HepG2 (cell line): Measurements from ENCODE around the gene TMEM39B. TPM values are rescaled to one million over a fixed set of nuclear protein-coding genes. Genes with fewer than 3 reads are reported as not detected.

Source experiments
- ATAC-seq: fragments of 200-7000 bp; cut with Tn5 transposase; 3 replicates; pipeline ENCODE4 v1.9.1; 2020; ENCODE audit warnings: mild to moderate bottlenecking, moderate library complexity
- BruUV-seq: library from RNA; stranded (reverse); fragments of 400-500 nt; replicated peaks from 2 replicates; lab custom pipeline; 2021; lab: Mats Ljungman, UMichigan
- CTCF ChIA-PET: fragments of 300-600 bp; formaldehyde crosslinking; extraction: SDS; loops from one replicate; lab custom pipeline; 2021; ENCODE audit warnings: low total read pairs, inconsistent platforms, low intra/inter-chr PET ratio; lab: Yijun Ruan, JAX
- POLR2A ChIA-PET: fragments of 350-600 bp; sonication (Branson Sonifier 250); formaldehyde crosslinking; loops from one replicate; lab custom pipeline; 2020; ENCODE audit warnings: antibody characterized with exemption, inconsistent platforms; lab: Yijun Ruan, JAX
- DNase-seq: peaks from one replicate; pipeline ENCODE4 v3.0.0-alpha.2; 2015; ENCODE audit warnings: low spot score
- FAIRE-seq: peaks from 3 replicates; lab custom pipeline; 2011; peaks lifted over from hg19 to GRCh38; lab: Jason Lieb, UNC
- H2AFZ ChIP-seq: one replicate; pipeline ENCODE4 v1.6.1; 2011; ENCODE audit warnings: low read length, inconsistent platforms
- H3K27ac ChIP-seq: fragments of 300-600 bp; 3 replicates; pipeline ENCODE4 v1.8.0; 2011; ENCODE audit warnings: mixed run types, mild to moderate bottlenecking, mixed read lengths, low read length, inconsistent platforms; ENCODE audit not compliant: insufficient read depth; ENCODE audit errors: extremely low read length
- H3K27me3 ChIP-seq, 2 experiments: fragments of 200-600 bp in 1 of 2; 2 replicates in 1 of 2; 3 replicates in 1 of 2; pipeline versions ENCODE4 v1.6.0 to v1.8.0; 2011; ENCODE audit warnings: low read length in 2 of 2, mild to moderate bottlenecking in 2 of 2, moderate library complexity in 2 of 2, inconsistent platforms in 1 of 2; ENCODE audit not compliant: insufficient read depth in 2 of 2, control insufficient read depth in 1 of 2
- H3K36me3 ChIP-seq, 2 experiments: fragments of 200-600 bp in 1 of 2; replicated peaks in 1 of 2; 2 replicates in 1 of 2; 3 replicates in 1 of 2; pipeline versions ENCODE4 v1.5.1 to v1.8.0; 2011; ENCODE audit warnings: low read length in 2 of 2, inconsistent platforms in 1 of 2; ENCODE audit not compliant: insufficient read depth in 2 of 2, control insufficient read depth in 1 of 2
- H3K4me1 ChIP-seq: 2 replicates; pipeline ENCODE4 v1.5.1; 2012; ENCODE audit warnings: low read length, inconsistent platforms; ENCODE audit not compliant: insufficient read depth
- H3K4me2 ChIP-seq: 2 replicates; pipeline ENCODE4 v1.6.0; 2011; ENCODE audit warnings: low read depth, low read length, inconsistent platforms
- H3K4me3 ChIP-seq, 3 experiments: fragments of 200-600 bp in 1 of 3; sonication (generic), shearing (Covaris generic) in 1 of 3; replicated peaks in 1 of 3; 2 replicates each; pipeline ENCODE4 v1.5.1; 2011 to 2016; ENCODE audit warnings: low read length in 3 of 3, inconsistent platforms in 2 of 3, low read depth in 2 of 3, mild to moderate bottlenecking in 2 of 3, control low read depth in 1 of 3, mixed read lengths in 1 of 3; ENCODE audit not compliant: insufficient read depth in 1 of 3
- H3K79me2 ChIP-seq: one replicate; pipeline ENCODE4 v1.6.1; 2011; ENCODE audit warnings: low read length, inconsistent platforms; ENCODE audit not compliant: insufficient read depth
- H3K9ac ChIP-seq: 2 replicates; pipeline ENCODE4 v1.6.0; 2011; ENCODE audit warnings: mild to moderate bottlenecking, low read depth, low read length, inconsistent platforms; ENCODE audit not compliant: insufficient read depth
- H3K9me3 ChIP-seq: 2 replicates; pipeline ENCODE4 v1.5.1; 2012; ENCODE audit warnings: mild to moderate bottlenecking, low read length
- H4K20me1 ChIP-seq: 2 replicates; pipeline ENCODE4 v1.6.0; 2011; ENCODE audit warnings: inconsistent platforms, mild to moderate bottlenecking, low read length, moderate library complexity; ENCODE audit not compliant: insufficient read depth
- DPF2 ChIP-seq: sonication (generic); formaldehyde crosslinking; IDR thresholded peaks from 2 replicates; pipeline ENCODE4 v1.4.0; 2020; ENCODE audit warnings: mild to moderate bottlenecking, low read depth, missing genetic modification reagents, borderline replicate concordance
- NCOA5 ChIP-seq: sonication (generic); formaldehyde crosslinking; IDR thresholded peaks from 2 replicates; pipeline ENCODE4 v1.4.0; 2020; ENCODE audit warnings: missing genetic modification reagents
- SRY ChIP-seq: sonication (generic); formaldehyde crosslinking; IDR thresholded peaks from 2 replicates; pipeline ENCODE4 v1.8.0; 2022; ENCODE audit warnings: mild to moderate bottlenecking, missing genetic modification reagents
- ZBED4 ChIP-seq: sonication (generic); formaldehyde crosslinking; IDR thresholded peaks from 2 replicates; pipeline ENCODE4 v1.4.0; 2020; ENCODE audit warnings: missing genetic modification reagents, borderline replicate concordance
- ZNF160 ChIP-seq: sonication (generic); formaldehyde crosslinking; IDR thresholded peaks from 2 replicates; pipeline ENCODE4 v1.8.0; 2022; ENCODE audit warnings: mild to moderate bottlenecking, inconsistent platforms, missing genetic modification reagents
- ZNF251 ChIP-seq: sonication (generic); formaldehyde crosslinking; IDR thresholded peaks from 2 replicates; pipeline ENCODE4 v1.9.0; 2021; ENCODE audit warnings: mild to moderate bottlenecking, missing genetic modification reagents
- WGBS: methylation state at CpG from one replicate; pipeline ENCODE4 v1.1.6; 2017; ENCODE audit warnings: low lambda C conversion rate; 5-methylcytosine and 5-hydroxymethylcytosine counted together
- in situ Hi-C: cut with HindIII; loops from 2 replicates; pipeline ENCODE4 v1.10.0; 2017; ENCODE audit warnings: low pct_unique_long_range_greater_than_20kb; ENCODE audit not compliant: extremely low pct_ligation_motif_present
- intact Hi-C: fragments of 100-400 bp; cut with micrococcal nuclease; formaldehyde crosslinking; loops from one replicate; pipeline ENCODE4 v1.10.0; 2022; ENCODE audit not compliant: unreplicated experiment
- polyA plus RNA-seq, 8 experiments: library from polyadenylated mRNA; depleted of rRNA in 3 of 8; stranded (reverse) in 7 of 8; unstranded in 1 of 8; fragments of >200 nt; fragmentation: Illumina TruSeq in 4 of 8; extraction: Trizol in 4 of 8; gene quantifications; 2 replicates each; pipeline versions ENCODE4 v1.2.1 to v1.2.3, GENCODE V29; 2011 to 2016; ENCODE audit warnings: low read depth in 4 of 8, missing spikeins in 1 of 8, mixed read lengths in 1 of 8; ENCODE audit not compliant: insufficient read depth in 1 of 8
- total RNA-seq, 5 experiments: library from RNA; depleted of rRNA; stranded (reverse); fragments of >200 nt; fragmentation: Illumina TruSeq; extraction: Trizol; gene quantifications; 2 replicates each; pipeline ENCODE4 v1.2.3, GENCODE V29; 2016; ENCODE audit warnings: low read depth in 1 of 5

TMEM39B gene
- total and polyA plus RNA-seq, 2 of the 13 experiments (the other 11 are each of a cell fraction or from before 2014, with no cell fraction given) = 4.9 to 10.4 TPM

- POLR2A ChIA-PET = interaction anchor here (1.1 to 1.4 kb wide), 3 partner anchors 9 to 12 kb away, joined by 3 read pairs; partner anchors contain the start of gene KHDRBS1
- FAIRE-seq (no peak), ATAC-seq (no peak), DNase-seq (no peak)
- Histone ChIP-seq H3K4me2 (no peak overlapping the region), H3K9ac (no peak overlapping the region), H3K9me3 (no peaks in the 10 kb centered on the region), H3K36me3 (peaks cover 3 to 41% of the 10 kb centered on the region in 2 experiments), H3K79me2 (peaks cover 92% of the 10 kb centered on the region), H3K27ac (no peak overlapping the region), H4K20me1 (peaks cover 48% of the 10 kb centered on the region), H3K4me1 (peaks cover 13% of the 10 kb centered on the region), H2AFZ (no peak overlapping the region), H3K4me3 (no peak overlapping the region), H3K27me3 (no peaks in the 10 kb centered on the region)
- intact Hi-C loops = no loop called here
- no TSS peak for BruUV-seq
- 88% methylated on average over 6 of the region's 6 CpGs for WGBS
- TF ChIP-seq NCOA5 (CRISPR knock-in tag) (no peak), DPF2 (no peak), SRY (CRISPR knock-in tag) (no peak), ZNF251 (no peak), ZBED4 (CRISPR knock-in tag) (no peak), ZNF160 (CRISPR knock-in tag) (no peak)
- in situ Hi-C loops = no loop called here
- CTCF ChIA-PET = no interaction called here
Measured at GRCh38 chr1:32025515-32025914, 47.2 kb upstream of the TMEM39B start.
